Prostate gland (tissue), 2 donors: Measurements from ENCODE around the gene NCAM1.

ENCODE experiments used
- CTCF ChIP-seq, 4 experiments: fragments of 200-600 bp in 2 of 4; fragments of 450-650 bp in 2 of 4; sonication (generic) in 2 of 4; IDR thresholded peaks; 1 replicate in 3 of 4; 2 replicates in 1 of 4; pipeline ENCODE4 v1.5.1; 2016 to 2019; ENCODE audit warnings: antibody characterized with exemption in 4 of 4, mild to moderate bottlenecking in 2 of 4, moderate library complexity in 2 of 4
- POLR2A ChIP-seq: fragments of 450-650 bp; IDR thresholded peaks from one replicate; pipeline ENCODE4 v1.6.1; 2016; ENCODE audit warnings: antibody characterized with exemption, mild to moderate bottlenecking

DNA sequence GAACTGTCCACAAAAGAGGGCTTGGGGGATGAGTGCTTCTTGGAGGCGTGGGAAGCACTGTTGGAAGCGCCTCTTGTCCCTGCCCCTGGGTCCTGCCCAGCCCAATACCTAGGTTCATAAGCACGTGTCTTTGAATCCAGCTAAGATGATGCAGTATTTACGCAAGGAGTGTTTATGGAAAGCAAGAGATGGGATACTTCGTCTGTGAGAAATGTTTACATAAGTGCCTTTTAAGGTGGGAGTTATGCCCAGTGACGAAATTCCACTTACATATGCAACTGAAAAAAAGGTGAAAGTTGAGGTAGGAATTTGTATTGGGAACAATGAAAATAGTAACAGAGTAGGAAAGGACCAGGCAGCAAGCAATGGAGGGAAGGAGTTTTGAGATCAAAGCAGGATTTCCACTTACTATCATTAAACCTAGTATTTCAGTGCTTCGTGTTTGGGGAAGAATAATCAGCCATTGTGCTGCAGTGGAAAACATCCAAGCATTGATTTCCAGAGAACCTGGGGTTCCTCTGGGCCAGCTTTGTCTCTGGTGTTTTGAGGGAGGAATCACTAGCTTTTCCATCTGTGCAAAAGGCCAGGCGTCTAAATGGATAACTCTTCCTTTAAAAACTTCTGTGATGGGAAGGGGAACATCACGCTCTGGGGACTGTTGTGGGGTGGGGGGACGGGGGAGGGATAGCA, 237.9 kb downstream of the NCAM1 start:
- TF ChIP-seq CTCF (IDR thresholded peaks at IDR 0.05) (no peak), POLR2A (no peak)
